Measurements from ENCODE around the gene TRIM24.
A peak's percentile ranks its signal among the peaks of the same experiment; 100 is the strongest.
"Not testable (repeated sequence)": the region's sequence is repeated elsewhere in the genome, so short reads cannot be mapped to it uniquely, and the experiment has no call there.

TRIM24 gene

DNA sequence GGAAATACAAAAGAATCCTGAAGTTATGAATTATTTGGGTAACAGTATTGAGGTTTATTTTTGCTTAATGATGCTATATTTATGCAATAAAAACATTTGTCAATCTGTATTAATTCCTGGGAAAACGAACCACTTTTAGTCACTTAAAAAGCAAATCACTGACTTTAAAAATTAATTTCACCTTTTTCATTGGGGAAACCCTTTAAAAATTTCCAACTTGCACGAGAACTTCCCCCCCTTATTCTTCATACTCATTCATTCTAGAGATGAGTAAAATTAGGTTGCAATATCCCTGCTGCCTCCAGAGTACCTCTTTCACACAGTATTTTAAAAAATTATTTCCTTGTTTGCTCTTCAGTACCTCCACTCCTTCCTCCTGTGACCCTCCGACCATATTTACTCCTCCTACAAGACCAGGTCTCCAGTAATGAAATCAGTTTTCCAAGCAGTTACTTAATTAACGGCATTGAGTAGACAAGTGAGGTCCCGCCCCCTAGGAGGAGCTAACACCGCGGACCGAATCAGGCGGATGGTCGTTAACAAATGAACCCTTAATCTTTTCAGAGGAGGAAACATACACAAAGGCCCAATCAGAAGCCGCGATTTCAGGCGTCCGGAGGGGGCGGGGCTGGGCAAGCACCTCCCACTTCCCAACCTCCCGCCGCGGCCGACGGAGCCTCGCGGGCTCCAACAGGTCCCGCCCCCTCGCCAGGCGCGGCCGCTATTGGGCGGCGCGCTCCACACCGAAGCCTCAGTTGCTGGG, 465 bp upstream of the TRIM24 start:
- FAIRE-seq (peak; percentile 97), DNase-seq (ENCODE audit: insufficient read length, low spot score) (peak; percentile 83)

DNA sequence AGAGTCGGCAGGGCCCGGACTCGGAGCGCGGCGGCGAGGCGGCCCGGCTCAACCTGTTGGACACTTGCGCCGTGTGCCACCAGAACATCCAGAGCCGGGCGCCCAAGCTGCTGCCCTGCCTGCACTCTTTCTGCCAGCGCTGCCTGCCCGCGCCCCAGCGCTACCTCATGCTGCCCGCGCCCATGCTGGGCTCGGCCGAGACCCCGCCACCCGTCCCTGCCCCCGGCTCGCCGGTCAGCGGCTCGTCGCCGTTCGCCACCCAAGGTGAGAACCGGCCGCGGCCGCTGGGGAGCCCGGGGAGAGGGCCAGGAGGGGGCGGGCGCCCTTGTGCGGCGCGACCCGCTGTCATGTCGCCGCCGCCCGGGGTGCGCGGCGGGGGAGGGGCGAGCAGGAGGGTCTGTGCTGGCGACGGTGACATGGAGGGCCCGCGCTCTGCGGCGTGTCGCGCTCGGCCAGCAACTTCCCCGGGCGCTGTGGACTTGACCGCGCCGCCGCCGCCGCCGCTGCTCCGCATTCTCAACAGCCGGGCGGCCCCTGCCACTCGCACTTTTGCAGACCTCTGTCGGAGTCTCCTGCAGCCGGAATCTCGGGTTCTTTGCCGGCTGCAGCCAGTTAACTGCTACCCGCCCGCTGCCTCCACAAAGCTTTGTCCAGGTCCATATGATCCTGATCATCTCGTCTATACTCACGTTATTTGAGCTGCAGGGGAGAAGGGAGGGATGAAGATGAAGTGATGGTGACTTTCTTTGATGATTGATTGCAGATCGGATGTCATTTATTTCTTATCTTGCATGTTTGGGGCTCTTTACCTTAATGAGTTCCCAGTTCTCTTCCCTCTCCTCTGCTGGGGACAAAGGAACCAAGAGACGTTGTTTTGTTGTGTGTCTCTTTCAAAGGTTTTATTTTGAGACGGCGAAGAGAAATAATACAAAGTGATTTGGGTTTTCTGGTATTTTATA, 869 bp downstream of the TRIM24 start:
- FAIRE-seq: no peak
- DNase-seq (ENCODE audit: insufficient read length, low spot score): peak; percentile 9

DNA sequence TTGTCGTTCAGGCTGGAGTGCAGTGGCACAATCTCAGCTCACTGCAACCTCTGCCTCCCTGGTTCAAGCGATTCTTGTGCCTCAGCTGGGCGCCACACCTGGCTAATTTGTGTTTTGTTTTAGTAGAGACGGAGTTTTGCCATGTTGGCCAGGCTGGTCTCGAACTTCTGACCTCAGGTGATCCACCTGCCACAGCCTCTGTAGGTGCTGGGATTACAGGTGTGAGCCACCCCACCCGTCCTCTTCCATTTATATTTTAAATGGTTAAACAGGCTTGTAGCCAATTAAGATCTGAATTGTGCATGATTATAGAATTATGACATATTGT, 3.2 kb downstream of the TRIM24 start:
- not testable (repeated sequence) for FAIRE-seq; DNase-seq (ENCODE audit: insufficient read length, low spot score)

DNA sequence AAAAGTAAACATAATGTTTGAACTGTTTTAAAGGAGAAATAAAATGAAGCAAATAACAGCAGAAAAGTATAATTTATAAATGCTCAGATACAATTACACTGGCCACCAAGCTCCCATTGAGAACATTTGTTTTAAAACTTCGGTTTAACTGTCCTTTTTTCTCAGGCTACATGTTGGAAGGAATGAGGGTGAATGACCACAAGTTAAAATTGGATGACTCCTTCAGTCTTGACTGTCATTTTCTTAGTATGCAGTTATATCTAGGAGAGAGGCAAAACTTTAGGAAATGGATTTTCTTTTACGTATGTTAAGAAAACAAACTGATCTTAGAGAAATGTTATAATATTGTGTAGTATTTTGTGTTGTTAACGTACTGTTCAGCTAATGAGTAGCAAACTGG, 5.0 kb downstream of the TRIM24 start:
- no peak for DNase-seq (ENCODE audit: insufficient read length, low spot score)
- no peak for FAIRE-seq

DNA sequence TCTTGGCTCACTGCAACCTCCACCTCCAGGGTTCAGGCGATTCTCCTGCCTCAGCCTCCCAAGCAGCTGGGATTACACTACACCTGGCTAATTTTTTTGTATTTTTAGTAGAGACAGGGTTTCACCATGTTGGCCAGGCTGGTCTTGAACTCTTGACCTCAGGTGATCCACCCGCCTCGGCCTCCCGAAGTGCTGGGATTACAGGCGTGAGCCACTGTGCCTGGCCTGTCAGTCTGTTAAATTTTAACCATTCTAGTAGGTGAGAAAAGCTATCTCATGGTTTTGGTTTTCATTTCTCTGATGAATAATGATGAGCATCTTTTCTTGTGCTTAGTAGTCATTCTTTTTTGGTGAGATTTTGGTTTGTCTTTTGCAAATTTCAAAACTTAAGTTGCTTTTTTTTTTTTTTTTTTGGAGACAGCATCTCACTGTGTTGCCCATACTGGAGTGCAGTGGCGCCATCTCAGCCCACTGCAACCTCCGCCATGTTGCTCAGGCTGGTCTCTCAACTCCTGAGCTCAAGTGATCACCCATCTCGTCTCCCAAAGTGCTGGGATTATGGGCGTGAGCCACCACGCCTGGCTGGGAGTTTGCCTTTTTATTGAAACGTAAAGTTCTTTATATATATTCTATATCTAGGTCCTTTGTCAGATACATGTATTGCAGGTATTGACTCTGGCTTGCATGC, 6.2 kb downstream of the TRIM24 start:
- not testable (repeated sequence) for DNase-seq (ENCODE audit: insufficient read length, low spot score); FAIRE-seq

DNA sequence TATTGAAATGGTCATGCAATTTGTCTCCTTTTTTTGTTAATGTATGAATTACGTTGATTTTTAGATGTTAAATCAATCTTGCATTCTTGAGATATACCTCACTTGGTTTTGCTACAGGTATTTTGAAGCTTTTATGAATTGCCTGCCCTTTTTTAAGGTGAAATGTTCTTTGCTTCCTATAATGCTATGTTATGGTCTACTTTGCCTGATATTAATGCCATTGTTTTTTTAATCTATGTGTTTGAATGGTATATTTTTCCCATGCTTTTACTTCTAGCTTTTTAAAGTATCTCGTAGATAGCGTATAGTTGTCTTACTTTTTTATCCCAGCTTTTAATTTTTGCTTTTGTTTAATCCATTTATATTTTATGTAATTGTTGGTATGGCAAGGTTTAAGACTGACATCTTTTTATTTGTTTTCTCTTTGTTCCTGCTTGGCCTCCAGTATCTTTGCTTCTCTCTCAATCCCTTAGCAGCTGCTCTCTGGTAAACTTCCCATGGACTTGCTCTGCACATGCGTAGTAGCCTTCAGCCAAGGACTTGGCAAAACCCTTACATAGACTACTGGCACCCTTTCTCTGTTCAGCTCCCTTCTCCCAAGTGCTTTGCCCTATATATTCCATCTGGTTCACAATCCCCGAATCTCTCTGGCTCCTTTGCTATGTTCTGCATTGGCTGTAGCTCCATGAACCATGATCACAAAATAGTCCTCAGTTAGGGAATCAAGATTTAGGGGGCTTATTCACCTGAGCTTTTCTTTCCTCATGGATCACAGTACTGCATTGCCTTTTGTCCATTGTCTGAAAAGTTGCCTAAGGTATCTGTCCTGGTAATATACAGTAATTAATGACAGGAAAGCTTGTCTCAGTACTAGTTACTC, 8.4 kb downstream of the TRIM24 start:
- no peak for DNase-seq (ENCODE audit: insufficient read length, low spot score)
- no peak for FAIRE-seq

DNA sequence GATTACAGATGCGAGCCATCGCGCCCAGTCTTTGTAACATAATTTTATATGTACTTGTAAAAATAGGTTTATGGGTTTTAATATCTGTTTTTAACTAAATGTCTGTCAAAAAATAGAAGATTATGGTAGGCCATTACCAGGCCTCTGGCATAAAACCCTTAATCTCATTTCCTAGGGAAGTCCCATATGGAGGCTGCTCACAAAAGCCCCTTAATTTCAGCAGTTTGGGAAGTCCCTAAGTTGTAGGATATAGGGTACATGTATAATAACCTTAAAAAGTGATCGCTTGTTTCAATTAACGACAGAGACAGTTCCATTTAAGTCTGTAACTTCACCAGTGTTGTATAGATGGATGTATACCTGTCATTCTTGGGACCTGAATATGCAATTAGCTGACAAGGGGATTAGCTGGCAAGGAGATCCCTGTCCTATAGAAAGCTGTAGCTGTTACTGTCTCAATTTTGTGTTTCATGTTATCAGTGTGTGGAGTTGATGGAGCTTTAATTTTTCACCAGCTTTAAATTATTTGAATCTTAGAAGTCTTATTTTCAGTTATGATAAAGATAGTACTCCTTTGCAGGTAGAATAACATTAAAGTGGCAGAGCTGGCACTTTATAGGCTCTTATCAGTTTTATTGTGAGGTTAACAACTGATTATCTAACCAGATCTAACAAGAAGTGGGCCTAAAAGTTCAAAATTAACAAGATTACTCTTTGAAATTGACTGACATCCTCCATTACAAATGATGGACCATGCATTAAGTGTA, 10.5 kb downstream of the TRIM24 start:
- FAIRE-seq (no peak), DNase-seq (ENCODE audit: insufficient read length, low spot score) (no peak)

DNA sequence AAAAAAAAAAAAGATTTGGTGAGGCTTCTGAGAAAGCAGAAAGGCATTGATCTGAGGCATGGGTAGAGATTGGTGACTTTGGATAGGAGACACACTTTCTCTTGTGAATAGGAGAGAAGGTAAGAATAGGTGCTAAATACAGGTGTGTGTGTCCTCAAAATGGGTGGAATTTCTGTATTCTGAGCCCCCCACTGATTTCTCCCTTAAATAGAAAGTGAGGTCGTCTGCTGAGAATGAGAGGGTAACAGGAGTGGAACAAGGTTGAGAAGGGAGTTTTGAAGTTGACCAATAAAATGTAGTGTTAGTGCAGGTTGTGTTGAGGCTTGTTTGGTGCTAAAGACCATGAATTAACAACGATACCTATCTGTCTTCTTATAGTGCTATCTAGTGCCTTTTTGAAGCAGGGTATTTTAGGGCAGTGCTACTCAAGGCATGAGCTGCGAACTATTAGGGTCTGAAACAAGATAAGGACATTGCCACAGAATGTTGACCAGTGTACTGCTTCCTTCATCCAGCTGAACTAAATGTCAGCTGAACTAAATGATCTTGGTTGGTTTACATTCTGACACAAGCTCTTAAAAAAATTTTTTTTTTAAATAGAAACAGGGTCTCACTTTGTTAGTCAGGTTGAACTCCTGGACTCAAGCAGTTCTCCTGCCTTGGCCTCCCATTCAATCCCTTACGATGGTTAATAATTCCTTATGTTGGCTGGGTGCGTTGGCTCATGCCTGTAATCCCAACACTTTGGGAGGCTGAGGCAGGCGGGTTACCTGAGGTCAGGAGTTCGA, 12.4 kb downstream of the TRIM24 start:
- FAIRE-seq: no peak
- no peak for DNase-seq (ENCODE audit: insufficient read length, low spot score)

DNA sequence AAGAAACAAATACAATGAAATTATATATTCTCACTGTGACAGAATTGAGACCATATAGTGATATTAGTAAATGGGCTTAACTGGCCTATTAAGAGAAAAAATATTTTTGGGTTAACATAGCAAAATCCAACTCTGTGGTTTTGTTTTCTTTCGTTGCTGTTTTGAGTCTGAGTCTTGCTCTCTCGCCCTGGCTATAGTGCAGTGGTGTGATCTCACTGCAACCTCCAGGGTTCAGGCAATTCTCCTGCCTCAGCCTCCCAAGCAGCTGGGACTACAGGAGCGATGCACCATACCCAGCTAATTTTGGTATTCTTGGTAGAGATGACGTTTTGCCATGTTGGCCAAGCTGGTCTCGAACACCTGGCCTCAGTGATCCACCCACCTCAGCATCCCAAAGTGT, 15.3 kb downstream of the TRIM24 start:
- FAIRE-seq: no peak

DNA sequence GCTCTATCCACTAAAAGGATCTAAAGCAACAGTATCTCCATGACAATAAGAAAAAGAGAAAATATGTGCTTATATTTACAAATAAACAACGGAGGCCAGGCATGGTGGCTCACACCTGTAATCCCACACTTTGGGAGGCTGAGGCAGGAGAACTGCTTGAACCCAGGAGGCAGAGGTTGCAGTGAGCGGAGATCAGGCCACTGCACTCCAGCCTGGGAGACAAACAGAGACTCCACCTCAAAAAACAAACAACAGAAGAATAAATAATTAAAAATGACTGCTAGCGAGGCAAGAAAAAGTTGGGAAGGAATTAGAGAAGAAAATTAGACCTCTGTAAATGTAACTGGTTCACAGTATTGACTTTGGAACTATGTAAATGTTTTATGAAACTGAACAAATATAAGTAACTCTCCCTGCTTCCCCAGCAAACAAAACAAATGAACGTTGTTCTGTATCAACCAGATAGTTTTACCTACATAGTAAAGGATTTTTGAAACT, 17.1 kb downstream of the TRIM24 start:
- DNase-seq (ENCODE audit: insufficient read length, low spot score) (no peak), FAIRE-seq (no peak)

More for the DNA sequence above, 15.3 kb downstream of the TRIM24 start:
- DNase-seq (ENCODE audit: insufficient read length, low spot score): no peak

DNA sequence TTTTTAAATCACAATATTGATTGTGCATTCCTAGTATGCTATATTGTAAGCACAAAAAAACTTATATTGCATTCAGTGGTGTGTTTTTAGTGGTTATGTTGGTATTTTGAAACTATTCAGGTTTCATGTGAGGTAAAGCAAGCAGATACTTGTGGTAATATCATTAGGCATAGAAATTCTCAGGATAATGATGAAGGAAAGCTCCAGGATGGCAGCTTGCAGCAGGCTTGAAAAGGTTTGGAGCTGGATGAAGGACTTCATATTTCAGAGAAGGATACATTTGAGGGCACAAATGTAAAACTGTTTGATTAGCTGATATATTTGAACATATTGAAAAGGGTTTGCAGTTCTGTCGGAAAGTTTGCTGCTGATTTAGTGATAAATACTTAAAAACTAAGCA, 17.5 kb downstream of the TRIM24 start:
- FAIRE-seq: no peak
- no peak for DNase-seq (ENCODE audit: insufficient read length, low spot score)

DNA sequence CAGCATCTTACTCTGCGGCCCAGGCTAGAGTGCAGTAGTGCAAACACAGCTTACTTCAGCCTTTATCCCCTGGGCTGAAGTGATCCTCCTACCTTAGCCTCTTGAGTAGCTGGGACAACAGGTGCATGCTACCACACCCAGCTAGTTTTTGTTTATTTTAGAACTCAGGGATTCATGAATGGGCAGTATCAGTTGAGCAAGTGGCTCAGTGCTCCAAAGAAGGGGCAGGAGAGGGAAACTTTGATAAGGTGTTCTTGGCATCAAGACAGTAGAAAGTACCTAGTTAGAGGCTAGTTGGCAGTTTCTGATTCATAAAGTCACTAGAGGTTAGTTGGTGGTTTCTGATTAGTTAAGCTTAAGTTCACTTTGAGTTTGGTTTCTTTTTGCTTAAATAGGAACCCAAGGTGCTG, 18.4 kb downstream of the TRIM24 start:
- peak; percentile 4 for DNase-seq (ENCODE audit: insufficient read length, low spot score)
- peak; percentile 80 for FAIRE-seq

DNA sequence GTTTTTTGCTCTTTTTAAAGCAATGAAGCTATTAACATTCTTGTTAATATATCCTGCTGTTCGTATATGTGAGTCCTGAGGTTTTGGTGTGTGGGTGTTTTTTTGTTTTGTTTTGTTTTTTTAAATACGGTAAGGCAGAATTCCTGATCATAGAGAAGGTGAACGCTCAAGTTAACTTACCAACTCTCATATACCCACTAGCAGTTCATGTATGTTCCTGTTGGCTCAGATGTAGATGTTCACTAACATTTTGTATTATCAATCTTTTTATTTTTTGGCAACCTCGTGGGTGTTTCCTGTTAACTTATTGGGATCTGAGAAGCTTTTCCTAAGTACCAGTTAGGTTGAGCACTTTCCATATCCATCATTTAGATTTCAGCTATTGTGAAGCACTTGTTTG, 20.5 kb downstream of the TRIM24 start:
- FAIRE-seq: peak; percentile 57
- DNase-seq (ENCODE audit: insufficient read length, low spot score): no peak

DNA sequence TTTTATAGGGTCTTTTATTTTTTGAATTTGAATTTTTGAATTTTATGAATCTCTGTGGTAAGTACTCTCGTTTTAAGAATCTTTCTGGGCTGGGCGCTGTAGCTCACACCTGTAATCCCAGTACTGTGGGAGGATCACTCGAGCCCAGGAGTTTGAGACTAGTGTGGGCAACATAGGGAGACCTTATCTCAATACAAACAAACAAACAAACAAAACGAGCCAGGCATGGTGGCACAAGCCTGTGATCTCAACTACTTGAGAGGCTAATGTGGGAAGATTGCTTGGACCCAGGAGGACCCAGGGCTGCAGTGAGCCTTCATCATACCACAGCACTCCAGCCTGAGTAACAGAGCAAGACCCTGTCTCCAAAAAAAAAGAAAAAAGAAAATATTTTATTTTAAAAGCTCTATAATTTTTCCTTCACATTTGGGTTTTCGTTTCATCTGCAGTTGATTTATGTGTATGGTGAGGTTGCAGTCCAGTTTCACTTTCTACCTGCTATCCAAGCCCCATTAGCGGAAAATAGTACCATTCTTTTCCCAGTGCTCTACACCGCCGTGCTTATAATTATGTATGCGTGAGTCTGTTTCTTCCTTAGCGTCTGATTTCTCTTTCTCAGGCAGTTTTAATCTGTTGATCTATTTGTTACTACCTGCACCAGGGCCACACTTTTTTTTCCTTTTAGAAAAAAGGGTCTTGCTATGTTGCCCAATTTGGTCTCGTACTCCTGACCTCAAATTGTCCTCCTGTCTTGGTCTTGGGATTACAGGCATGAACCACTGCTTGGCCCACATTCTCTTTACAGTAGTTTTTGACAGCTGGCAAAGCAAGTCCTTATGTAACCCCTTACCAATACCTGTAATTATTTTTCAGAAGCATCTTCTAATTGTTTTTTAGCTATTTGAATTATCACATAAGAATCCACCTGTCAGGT, 21.7 kb downstream of the TRIM24 start:
- no peak for FAIRE-seq
- DNase-seq (ENCODE audit: insufficient read length, low spot score): no peak

DNA sequence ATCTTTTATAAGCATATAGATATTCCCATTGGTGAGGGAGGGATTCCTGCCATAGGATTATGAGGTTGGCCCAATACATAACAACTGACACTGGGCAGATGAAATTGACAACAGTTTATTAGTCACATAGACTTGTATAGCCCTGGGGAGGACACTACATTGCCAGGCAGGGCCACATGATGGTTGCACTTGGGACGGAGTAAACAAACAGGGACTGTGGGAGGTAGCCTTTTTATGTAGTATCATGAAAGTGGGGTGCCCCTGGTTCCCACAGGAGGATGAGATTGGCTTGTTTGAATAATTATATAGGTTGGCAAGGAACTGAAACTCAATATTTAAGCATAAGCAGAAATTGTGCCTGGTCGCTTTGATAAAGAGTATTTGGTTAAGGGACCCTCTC, 23.5 kb downstream of the TRIM24 start:
- DNase-seq (ENCODE audit: insufficient read length, low spot score) (no peak), FAIRE-seq (peak; percentile 68)

DNA sequence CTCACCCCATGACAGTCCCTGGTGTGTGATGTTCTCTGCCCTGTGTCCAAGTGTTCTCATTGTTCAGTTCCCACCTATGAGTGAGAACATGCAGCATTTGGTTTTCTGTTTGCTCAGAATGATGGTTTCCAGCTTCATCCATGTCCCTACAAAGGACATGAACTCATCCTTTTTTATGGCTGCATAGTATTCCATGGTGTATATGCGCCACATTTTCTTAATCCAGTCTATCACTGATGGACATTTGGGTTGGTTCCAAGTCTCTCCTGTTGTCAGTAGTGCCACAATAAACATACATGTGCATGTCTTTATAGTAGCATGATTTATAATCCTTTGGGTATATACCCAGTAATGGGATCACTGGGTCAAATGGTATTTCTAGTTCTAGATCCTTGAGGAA, 25.4 kb downstream of the TRIM24 start:
- FAIRE-seq; DNase-seq (ENCODE audit: insufficient read length, low spot score): not testable (repeated sequence)

DNA sequence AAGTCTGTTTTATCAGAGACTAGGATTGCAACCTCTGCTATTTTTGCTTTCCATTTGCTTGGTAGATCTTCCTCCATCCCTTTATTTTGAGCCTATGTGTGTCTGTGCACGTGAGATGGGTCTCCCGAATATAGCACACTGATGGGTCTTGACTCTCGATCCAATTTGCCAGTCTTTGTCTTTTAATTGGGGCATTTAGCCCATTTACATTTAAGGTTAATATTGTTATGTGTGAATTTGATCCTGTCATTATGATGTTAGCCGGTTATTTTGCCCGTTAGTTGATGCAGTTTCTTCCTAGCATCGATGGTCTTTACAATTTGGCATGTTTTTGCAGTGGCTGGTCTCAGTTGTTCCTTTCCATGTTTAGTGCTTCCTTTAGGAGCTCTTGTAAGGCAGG, 29.1 kb downstream of the TRIM24 start:
- FAIRE-seq; DNase-seq (ENCODE audit: insufficient read length, low spot score): not testable (repeated sequence)
